GM23338 (cell line): ENCODE data around the gene DIS3L. TPM values are rescaled to one million over a fixed set of nuclear protein-coding genes. Genes with fewer than 3 reads are reported as not detected.

Experiments used
- ATAC-seq: fragments of 200-7000 bp; cut with Tn5 transposase; 3 replicates; pipeline ENCODE4 v1.9.1; 2020
- DNase-seq: peaks from one replicate; pipeline ENCODE4 v3.0.0-alpha.2; 2015; ENCODE audit warnings: low spot score
- H2AFZ ChIP-seq: fragments of 200-600 bp; sonication (generic); 2 replicates; pipeline ENCODE4 v1.8.0; 2016; ENCODE audit warnings: antibody characterized with exemption, mild to moderate bottlenecking, moderate library complexity
- H3F3A ChIP-seq: fragments of 200-600 bp; sonication (generic); replicated peaks from 2 replicates; pipeline ENCODE4 v1.8.0; 2017; ENCODE audit warnings: antibody characterized with exemption, mixed run types, low read depth
- H3K27ac ChIP-seq: fragments of 200-600 bp; sonication (generic); 2 replicates; pipeline ENCODE4 v1.6.1; 2016; ENCODE audit warnings: low read depth
- H3K27me3 ChIP-seq: fragments of 200-600 bp; sonication (generic); 2 replicates; pipeline ENCODE4 v1.8.0; 2016; ENCODE audit warnings: mild to moderate bottlenecking, mixed run types, moderate library complexity; ENCODE audit not compliant: insufficient read depth
- H3K36me3 ChIP-seq: fragments of 200-600 bp; sonication (generic); 2 replicates; pipeline ENCODE4 v1.8.0; 2016; ENCODE audit warnings: mild to moderate bottlenecking; ENCODE audit not compliant: insufficient read depth
- H3K4me1 ChIP-seq: fragments of 200-600 bp; sonication (generic); 2 replicates; pipeline ENCODE4 v1.8.0; 2016; ENCODE audit warnings: mild to moderate bottlenecking, moderate library complexity; ENCODE audit not compliant: insufficient read depth
- H3K4me2 ChIP-seq: fragments of 200-600 bp; sonication (generic); 2 replicates; pipeline ENCODE4 v1.7.1; 2017; ENCODE audit warnings: mixed run types
- H3K4me3 ChIP-seq: fragments of 200-600 bp; sonication (generic); 2 replicates; pipeline ENCODE4 v1.6.1; 2016; ENCODE audit warnings: mixed run types
- H3K79me2 ChIP-seq: fragments of 200-600 bp; sonication (generic); replicated peaks from 2 replicates; pipeline ENCODE4 v1.8.0; 2017; ENCODE audit warnings: mild to moderate bottlenecking; ENCODE audit not compliant: insufficient read depth
- H3K9me2 ChIP-seq: fragments of 200-600 bp; sonication (generic); 2 replicates; pipeline ENCODE4 v1.8.0; 2017; ENCODE audit not compliant: insufficient read depth
- H4K20me1 ChIP-seq: fragments of 200-600 bp; sonication (generic); replicated peaks from 2 replicates; pipeline ENCODE4 v1.8.0; 2017; ENCODE audit warnings: mild to moderate bottlenecking; ENCODE audit not compliant: insufficient read depth
- H3K27ac Mint-ChIP-seq: 2 replicates; pipeline ENCODE4 v1.8.0; 2020; ENCODE audit warnings: inconsistent platforms, mild to moderate bottlenecking, moderate library complexity, mixed read lengths
- H3K27me3 Mint-ChIP-seq: 3 replicates; pipeline ENCODE4 v1.8.0; 2022; ENCODE audit warnings: low read depth, mild to moderate bottlenecking, moderate library complexity, mixed read lengths, inconsistent platforms; ENCODE audit not compliant: insufficient read depth, poor library complexity
- H3K36me3 Mint-ChIP-seq: 3 replicates; pipeline ENCODE4 v1.8.0; 2021; ENCODE audit warnings: low read depth, mild to moderate bottlenecking, inconsistent platforms, moderate library complexity, mixed read lengths
- H3K4me1 Mint-ChIP-seq: 3 replicates; pipeline ENCODE4 v1.8.0; 2020; ENCODE audit warnings: mild to moderate bottlenecking, inconsistent platforms, mixed read lengths
- H3K4me3 Mint-ChIP-seq: 3 replicates; pipeline ENCODE4 v1.8.0; 2021; ENCODE audit warnings: moderate library complexity, mild to moderate bottlenecking, inconsistent platforms, mixed read lengths
- H3K9me3 Mint-ChIP-seq: 3 replicates; pipeline ENCODE4 v1.8.0; 2020; ENCODE audit warnings: moderate library complexity, mild to moderate bottlenecking, inconsistent platforms, mixed read lengths
- CTCF ChIP-seq, 2 experiments: fragments of 200-600 bp in 1 of 2; sonication (generic) in 1 of 2; conservative IDR thresholded peaks; 2 replicates each; pipeline versions ENCODE4 v1.5.1 to v1.6.1; 2016 to 2017; ENCODE audit warnings: antibody characterized with exemption in 2 of 2, low read depth in 2 of 2, mild to moderate bottlenecking in 2 of 2, moderate library complexity in 1 of 2
- EZH2 ChIP-seq: fragments of 200-600 bp; sonication (generic); IDR thresholded peaks from one replicate; pipeline ENCODE4 v1.8.0; 2017; ENCODE audit warnings: antibody characterized with exemption, mild to moderate bottlenecking, low read depth; ENCODE audit not compliant: unreplicated experiment
- EZH2phosphoT487 ChIP-seq: fragments of 200-600 bp; sonication (generic); IDR thresholded peaks from one replicate; pipeline ENCODE4 v1.8.1; 2018; ENCODE audit warnings: antibody characterized with exemption; ENCODE audit not compliant: unreplicated experiment
- JUNB ChIP-seq: IDR thresholded peaks from one replicate; pipeline ENCODE4 v1.6.1; 2016; ENCODE audit warnings: antibody characterized with exemption; ENCODE audit not compliant: unreplicated experiment
- NANOG ChIP-seq: IDR thresholded peaks from 2 replicates; pipeline ENCODE4 v1.6.1; 2016; ENCODE audit warnings: antibody characterized with exemption, borderline replicate concordance
- REST ChIP-seq: IDR thresholded peaks from one replicate; pipeline ENCODE4 v1.6.1; 2018; ENCODE audit warnings: antibody characterized with exemption; ENCODE audit not compliant: unreplicated experiment
- STAT1 ChIP-seq: IDR thresholded peaks from one replicate; pipeline ENCODE4 v1.6.1; 2016; ENCODE audit warnings: antibody characterized with exemption; ENCODE audit not compliant: unreplicated experiment
- ZNF114 ChIP-seq: fragments of 250-450 bp; sonication (Bioruptor Pico); IDR thresholded peaks from 2 replicates; pipeline ENCODE4 v1.5.0; 2020; ENCODE audit warnings: mild to moderate bottlenecking, moderate library complexity
- ZNF331 ChIP-seq: fragments of 250-450 bp; sonication (Bioruptor Pico); IDR thresholded peaks from 2 replicates; pipeline ENCODE4 v1.5.0; 2020; ENCODE audit warnings: low read depth, mild to moderate bottlenecking, moderate library complexity
- ZNF462 ChIP-seq: fragments of 250-450 bp; sonication (Bioruptor Pico); IDR thresholded peaks from 2 replicates; pipeline ENCODE4 v1.5.0; 2020; ENCODE audit warnings: mild to moderate bottlenecking, moderate library complexity
- polyA plus RNA-seq: library from polyadenylated mRNA; unstranded; fragments of >200 nt; fragmentation: Nextera tagmentation; extraction: Ambion mirVana; gene quantifications from 2 replicates; pipeline ENCODE4 v1.2.1, GENCODE V29; 2016
- total RNA-seq: library from RNA; depleted of rRNA; stranded (reverse); fragments of >200 nt; shearing (Covaris generic); gene quantifications from 2 replicates; pipeline ENCODE4 v1.2.3, GENCODE V29; 2014

The DIS3L gene
- total and polyA plus RNA-seq, 2 experiments from 2014 or later = 8.9 to 21.8 TPM

GRCh38 chr15:66323312-66323928 lies 30.1 kb downstream of the DIS3L start:
- H3K27me3 Mint-ChIP-seq = no peaks in the 10 kb centered on the region
- Histone ChIP-seq H4K20me1 (no peaks in the 10 kb centered on the region), H2AFZ (no peak overlapping the region), H3K36me3 (peaks cover 13% of the 10 kb centered on the region; the same call in 1 of the 2 replicates), H3K27ac (peak overlapping the region; percentile 35; the same call in 1 of the 2 replicates), H3K4me1 (no peaks in the 10 kb centered on the region), H3K4me2 (no peak overlapping the region), H3K4me3 (no peak overlapping the region), H3K79me2 (no peaks in the 10 kb centered on the region), H3F3A (no peaks in the 10 kb centered on the region), H3K9me2 (no peaks in the 10 kb centered on the region), H3K27me3 (no peaks in the 10 kb centered on the region)
- ATAC-seq (peak; percentile 54), DNase-seq (peak; percentile 13)
- no peak overlapping the region for H3K4me3 Mint-ChIP-seq
- H3K9me3 Mint-ChIP-seq = no peaks in the 10 kb centered on the region
- no peak overlapping the region for H3K27ac Mint-ChIP-seq
- peaks cover 41% of the 10 kb centered on the region for H3K36me3 Mint-ChIP-seq
- H3K4me1 Mint-ChIP-seq = no peaks in the 10 kb centered on the region
- TF ChIP-seq CTCF (conservative IDR thresholded peaks at IDR 0.05; ENCODE audit: low read depth in 2 of 2) (0 out of 4 replicates have a peak, but pooled peaks have one; percentile 7 to 15), ZNF462 (CRISPR knock-in tag) (no peak)

GRCh38 chr15:66326051-66326450 lies 32.7 kb downstream of the DIS3L start:
- Mint-ChIP-seq H3K4me3 (no peak overlapping the region), H3K27ac (no peak overlapping the region), H3K9me3 (no peaks in the 10 kb centered on the region), H3K4me1 (no peaks in the 10 kb centered on the region), H3K36me3 (peaks cover 46% of the 10 kb centered on the region), H3K27me3 (no peaks in the 10 kb centered on the region)
- DNase-seq (no peak), ATAC-seq (no peak)
- peaks cover 31% of the 10 kb centered on the region; the same call in 1 of the 2 replicates for H3K36me3 ChIP-seq
- no peaks in the 10 kb centered on the region for H4K20me1 ChIP-seq
- no peak overlapping the region for H3K27ac ChIP-seq
- no peak overlapping the region for H3K4me2 ChIP-seq
- no peaks in the 10 kb centered on the region for H3F3A ChIP-seq
- H3K4me1 ChIP-seq = no peaks in the 10 kb centered on the region
- H3K9me2 ChIP-seq = no peaks in the 10 kb centered on the region
- no peak overlapping the region for H2AFZ ChIP-seq
- H3K27me3 ChIP-seq = no peaks in the 10 kb centered on the region
- no peak for TF ChIP-seq EZH2phosphoT487
- no peak for TF ChIP-seq ZNF331 (CRISPR knock-in tag)
- TF ChIP-seq JUNB = no peak
- no peak for TF ChIP-seq NANOG
- TF ChIP-seq STAT1 = no peak
- TF ChIP-seq ZNF114 (CRISPR knock-in tag) = no peak
- TF ChIP-seq REST = no peak
- no peak for TF ChIP-seq EZH2
- no peaks in the 10 kb centered on the region for H3K79me2 ChIP-seq
- no peak overlapping the region for H3K4me3 ChIP-seq
